Suprapubic skin (tissue), 4 donors: ENCODE data around the gene LIN52. TPM values are rescaled to one million over a fixed set of nuclear protein-coding genes. Genes with fewer than 3 reads are reported as not detected.

Source experiments
- DNase-seq, 2 donors: peaks; one replicate each; pipeline ENCODE4 v3.0.0-alpha.2; 2019; ENCODE audit warnings: low spot score in 2 of 2
- H3K27ac ChIP-seq: fragments of 200-600 bp; sonication (generic); one replicate; pipeline ENCODE4 v1.5.1; 2019
- H3K27me3 ChIP-seq: fragments of 200-600 bp; sonication (generic); one replicate; pipeline ENCODE4 v1.5.1; 2019
- H3K36me3 ChIP-seq: fragments of 200-600 bp; sonication (generic); one replicate; pipeline ENCODE4 v1.5.1; 2019
- H3K4me1 ChIP-seq: fragments of 200-600 bp; sonication (generic); one replicate; pipeline ENCODE4 v1.5.1; 2019
- H3K4me3 ChIP-seq: fragments of 200-600 bp; sonication (generic); one replicate; pipeline ENCODE4 v1.5.1; 2019; ENCODE audit warnings: mild to moderate bottlenecking
- H3K9me3 ChIP-seq: fragments of 200-600 bp; sonication (generic); one replicate; pipeline ENCODE4 v1.5.1; 2019
- EP300 ChIP-seq: sonication (generic); formaldehyde crosslinking; IDR thresholded peaks from one replicate; pipeline ENCODE4 v1.6.1; 2017; ENCODE audit warnings: antibody characterized with exemption
- POLR2A ChIP-seq, 2 donors: fragments of 450-650 bp; IDR thresholded peaks; one replicate each; pipeline ENCODE4 v1.6.1; 2017; ENCODE audit warnings: antibody characterized with exemption in 2 of 2, mild to moderate bottlenecking in 2 of 2, moderate library complexity in 2 of 2
- POLR2AphosphoS5 ChIP-seq, 3 donors: sonication (generic); formaldehyde crosslinking; IDR thresholded peaks; one replicate each; pipeline ENCODE4 v1.6.1; 2017; ENCODE audit warnings: antibody characterized with exemption in 3 of 3
- WGBS: methylation state at CpG from one replicate; pipeline ENCODE4 v1.1.5; 2018; 5-methylcytosine and 5-hydroxymethylcytosine counted together
- total RNA-seq, 4 donors: library from RNA; depleted of rRNA; stranded (reverse); fragments of >200 nt; gene quantifications; one replicate each; pipeline ENCODE4 v1.1.0, GENCODE V29; 2016
- TF ChIP-seq, protein P1 (sequence below), 2 donors: fragments of 200-600 bp in 1 of 2; fragments of 450-650 bp in 1 of 2; sonication (generic) in 1 of 2; IDR thresholded peaks; one replicate each; pipeline ENCODE4 v1.5.1; 2016 to 2019; ENCODE audit warnings: antibody characterized with exemption in 2 of 2, mild to moderate bottlenecking in 1 of 2, moderate library complexity in 1 of 2

Gene LIN52, protein sequence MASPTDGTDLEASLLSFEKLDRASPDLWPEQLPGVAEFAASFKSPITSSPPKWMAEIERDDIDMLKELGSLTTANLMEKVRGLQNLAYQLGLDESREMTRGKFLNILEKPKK
- 1 to 10 TPM; 3.9 to 7.4 (median 5.2) TPM for total RNA-seq

DNA sequence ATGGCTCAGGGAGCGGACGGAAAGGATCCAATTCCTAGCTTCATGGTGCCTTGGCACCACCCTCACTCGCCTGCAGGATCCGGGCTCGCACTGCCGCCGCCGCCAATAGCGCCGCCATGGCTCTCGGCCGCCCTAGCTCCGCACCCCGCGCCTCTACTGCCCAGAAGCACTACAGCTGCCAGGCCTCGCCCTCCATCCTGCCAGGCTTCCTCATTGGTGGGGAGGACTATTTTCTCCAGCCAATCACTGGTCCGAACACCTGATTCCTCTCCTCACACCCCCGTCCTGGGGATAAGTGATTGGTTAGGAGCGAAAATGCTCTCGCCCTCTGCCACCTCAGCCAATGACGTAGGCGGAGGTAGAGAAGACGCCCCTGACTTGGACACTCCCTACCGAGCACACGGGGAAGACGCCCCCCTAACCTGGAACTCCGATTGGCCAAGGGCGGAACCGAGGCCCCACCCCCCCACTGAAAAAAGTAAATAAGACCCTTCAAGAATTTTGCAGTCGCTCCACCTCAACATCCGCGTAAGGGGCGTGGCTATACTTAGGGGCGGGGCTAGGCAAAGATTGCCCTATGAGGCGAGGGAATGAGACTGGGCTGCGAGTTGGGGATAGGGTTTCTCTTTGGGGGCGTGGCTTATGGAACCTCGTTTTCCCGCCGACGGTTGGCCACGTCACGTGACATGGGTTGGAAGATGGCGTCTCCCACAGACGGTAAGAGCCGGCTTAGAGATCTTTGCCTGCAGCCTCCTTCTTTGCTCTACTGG lies at the start of gene LIN52, which contains the start of gene ALDH6A1:
LIN52 (plus strand) TSS at position 680 of the 770 bp plus-strand sequence; CDS start at position 699, 19 bp downstream.
ALDH6A1 (minus strand) TSS at position 177 of the 770 bp plus-strand sequence; CDS start at position 118, 59 bp downstream.
- H3K9me3 ChIP-seq = no peaks in the 10 kb centered on the region
- no peaks in the 10 kb centered on the region for H3K36me3 ChIP-seq
- DNase-seq = peak; percentile 100
- H3K4me3 ChIP-seq = peak within 1 kb of the TSS; percentile 87
- TF ChIP-seq EP300 (peak; percentile 1), POLR2AphosphoS5 (IDR thresholded peaks at IDR 0.05) (peak; percentile 40 to 79 (median 72)), POLR2A (IDR thresholded peaks at IDR 0.05) (peak in 1 of 2 donors; percentile 73)
- TF ChIP-seq, protein P1, sequence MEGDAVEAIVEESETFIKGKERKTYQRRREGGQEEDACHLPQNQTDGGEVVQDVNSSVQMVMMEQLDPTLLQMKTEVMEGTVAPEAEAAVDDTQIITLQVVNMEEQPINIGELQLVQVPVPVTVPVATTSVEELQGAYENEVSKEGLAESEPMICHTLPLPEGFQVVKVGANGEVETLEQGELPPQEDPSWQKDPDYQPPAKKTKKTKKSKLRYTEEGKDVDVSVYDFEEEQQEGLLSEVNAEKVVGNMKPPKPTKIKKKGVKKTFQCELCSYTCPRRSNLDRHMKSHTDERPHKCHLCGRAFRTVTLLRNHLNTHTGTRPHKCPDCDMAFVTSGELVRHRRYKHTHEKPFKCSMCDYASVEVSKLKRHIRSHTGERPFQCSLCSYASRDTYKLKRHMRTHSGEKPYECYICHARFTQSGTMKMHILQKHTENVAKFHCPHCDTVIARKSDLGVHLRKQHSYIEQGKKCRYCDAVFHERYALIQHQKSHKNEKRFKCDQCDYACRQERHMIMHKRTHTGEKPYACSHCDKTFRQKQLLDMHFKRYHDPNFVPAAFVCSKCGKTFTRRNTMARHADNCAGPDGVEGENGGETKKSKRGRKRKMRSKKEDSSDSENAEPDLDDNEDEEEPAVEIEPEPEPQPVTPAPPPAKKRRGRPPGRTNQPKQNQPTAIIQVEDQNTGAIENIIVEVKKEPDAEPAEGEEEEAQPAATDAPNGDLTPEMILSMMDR (IDR thresholded peaks at IDR 0.05) = no peak
- 1% methylated on average over 26 of the region's 46 CpGs for WGBS
- peak within 1 kb of the TSS; percentile 89 for H3K27ac ChIP-seq
- H3K4me1 ChIP-seq = peaks cover 27% of the 10 kb centered on the region
- H3K27me3 ChIP-seq = no peaks in the 10 kb centered on the region

DNA sequence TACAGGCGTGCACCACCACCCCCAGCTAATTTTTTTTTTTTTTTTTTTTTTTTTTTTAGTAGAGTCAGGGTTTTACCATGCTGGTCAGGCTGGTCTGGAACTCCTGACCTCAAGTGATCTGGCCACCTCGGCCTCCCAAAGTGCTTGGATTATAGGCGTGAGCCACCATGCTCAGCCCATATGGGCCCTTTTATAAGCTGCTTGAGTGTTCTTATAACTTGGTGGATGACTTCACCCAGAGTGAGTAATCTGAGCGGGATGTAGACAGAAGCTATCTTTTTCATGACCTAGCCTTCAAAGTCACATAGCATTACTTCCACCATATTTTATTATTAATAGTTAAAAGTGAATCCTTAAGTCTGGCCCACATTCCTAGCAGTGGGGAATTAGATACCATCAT lies 49.2 kb upstream of the LIN52 start:
- TF ChIP-seq POLR2AphosphoS5 (IDR thresholded peaks at IDR 0.05) (no peak), POLR2A (IDR thresholded peaks at IDR 0.05) (no peak), EP300 (no peak)
- TF ChIP-seq, protein P1 (IDR thresholded peaks at IDR 0.05) = no peak
- peaks cover 9% of the 10 kb centered on the region for H3K36me3 ChIP-seq
- no peak overlapping the region for H3K27ac ChIP-seq
- no peaks in the 10 kb centered on the region for H3K4me1 ChIP-seq
- no peak for DNase-seq
- no peaks in the 10 kb centered on the region for H3K9me3 ChIP-seq
- 93% methylated on average over 4 of the region's 4 CpGs for WGBS
- H3K4me3 ChIP-seq = no peak overlapping the region
- H3K27me3 ChIP-seq = no peaks in the 10 kb centered on the region

DNA sequence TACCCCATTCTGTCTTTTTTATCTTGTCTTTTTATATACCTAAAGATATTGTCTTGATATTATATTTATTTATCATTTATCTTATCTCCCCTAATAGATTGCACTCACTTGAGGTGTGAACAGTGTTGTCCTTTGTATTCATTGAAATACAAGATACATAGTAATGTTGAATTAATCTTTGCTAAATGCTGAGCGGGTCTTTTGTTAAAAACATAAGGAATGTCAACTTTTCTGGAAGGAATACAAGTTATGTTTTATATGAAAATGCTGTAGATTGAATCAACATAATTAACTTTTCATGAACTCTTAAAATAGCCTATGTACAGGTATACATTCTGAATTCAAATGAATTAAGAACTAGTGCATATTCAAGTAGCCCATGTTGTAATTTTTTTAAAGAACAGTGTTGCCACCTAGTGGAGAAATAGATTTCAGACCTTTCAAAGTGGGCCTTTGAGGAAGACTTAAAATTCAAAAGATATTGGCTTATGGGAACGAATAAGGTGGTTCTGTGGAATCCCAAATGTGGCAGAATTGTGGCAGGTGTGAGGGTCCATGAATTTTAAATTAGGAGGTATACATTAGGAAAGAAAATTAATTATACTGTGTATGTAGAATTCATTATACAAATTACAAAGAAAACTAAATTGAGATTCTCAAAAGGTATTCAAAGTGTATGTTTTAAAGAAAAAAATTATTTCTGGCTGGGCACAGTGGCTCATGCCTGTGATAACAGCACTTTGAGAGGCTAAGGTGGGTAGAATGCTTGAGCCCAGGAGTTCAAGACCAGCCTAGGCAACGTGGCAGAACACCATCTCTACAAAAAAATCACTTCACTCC lies 46.5 kb upstream of the LIN52 start:
- Histone ChIP-seq H3K27me3 (no peaks in the 10 kb centered on the region), H3K4me3 (no peak overlapping the region), H3K36me3 (peaks cover 14% of the 10 kb centered on the region), H3K9me3 (no peaks in the 10 kb centered on the region), H3K4me1 (no peaks in the 10 kb centered on the region), H3K27ac (no peak overlapping the region)
- TF ChIP-seq, protein P1 (IDR thresholded peaks at IDR 0.05) = peak; percentile 48 to 56
- no peak for TF ChIP-seq EP300
- DNase-seq = no peak
- WGBS = 67% methylated on average over 3 of the region's 3 CpGs

DNA sequence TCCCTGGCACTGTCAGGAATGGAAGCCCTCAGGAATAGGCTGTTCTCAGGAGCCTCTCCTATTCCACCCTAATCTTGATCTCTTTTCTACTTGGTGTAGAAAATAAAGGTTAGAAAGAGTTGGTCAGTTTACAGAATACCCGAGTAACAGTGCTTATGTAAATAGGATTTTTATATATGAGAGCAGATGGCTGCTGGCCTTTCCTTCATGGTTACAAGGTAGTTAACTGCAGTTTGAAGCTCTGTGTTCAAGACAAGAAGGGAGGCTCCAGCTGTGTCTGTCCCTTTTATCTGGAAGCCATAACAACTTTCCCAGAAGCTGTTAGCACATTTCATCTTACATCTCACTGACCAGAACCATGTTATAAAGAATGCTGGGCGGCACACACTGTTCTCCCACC lies 42.5 kb upstream of the LIN52 start:
- H3K27me3 ChIP-seq = no peaks in the 10 kb centered on the region
- 48% methylated on average over 2 of the region's 2 CpGs for WGBS
- DNase-seq = no peak
- TF ChIP-seq, protein P1 (IDR thresholded peaks at IDR 0.05) = no peak
- TF ChIP-seq EP300 (no peak), POLR2A (IDR thresholded peaks at IDR 0.05) (no peak), POLR2AphosphoS5 (IDR thresholded peaks at IDR 0.05) (no peak)
- H3K36me3 ChIP-seq = peaks cover 4% of the 10 kb centered on the region
- no peak overlapping the region for H3K4me3 ChIP-seq
- H3K9me3 ChIP-seq = no peaks in the 10 kb centered on the region
- no peaks in the 10 kb centered on the region for H3K4me1 ChIP-seq
- H3K27ac ChIP-seq = no peak overlapping the region
